IMR-90 (cell line): ENCODE results near the gene MEF2C. TPM values are rescaled to one million over a fixed set of nuclear protein-coding genes. Genes with fewer than 3 reads are reported as not detected.

Source experiments
- ATAC-seq: fragments of 200-7000 bp; cut with Tn5 transposase; 2 replicates; pipeline ENCODE4 v1.9.1; 2020; ENCODE audit warnings: low read depth, mild to moderate bottlenecking, moderate library complexity
- BruUV-seq: library from RNA; stranded (reverse); fragments of 400-500 nt; replicated peaks from 2 replicates; lab custom pipeline; 2021; lab: Mats Ljungman, UMichigan
- CTCF ChIA-PET: fragments of 300-600 bp; formaldehyde crosslinking; extraction: SDS; loops from one replicate; lab custom pipeline; 2021; ENCODE audit warnings: antibody characterized with exemption; lab: Yijun Ruan, JAX
- POLR2A ChIA-PET: fragments of 300-600 bp; sonication (Branson Sonifier 250); formaldehyde crosslinking; loops from one replicate; lab custom pipeline; 2022; ENCODE audit warnings: antibody characterized with exemption; ENCODE audit not compliant: unreplicated experiment; lab: Charles Lee
- DNase-seq: peaks from one replicate; pipeline ENCODE4 v3.0.0; 2013
- H2AFZ ChIP-seq: replicated peaks from 2 replicates; pipeline ENCODE3; 2013; ENCODE audit warnings: low read length, mild to moderate bottlenecking; ENCODE audit not compliant: poor library complexity
- H2AK5ac ChIP-seq: 2 replicates; pipeline ENCODE4 v1.6.1; 2013; ENCODE audit warnings: low read depth, low read length, inconsistent platforms
- H2AK9ac ChIP-seq: replicated peaks from 2 replicates; pipeline ENCODE3; 2013; ENCODE audit warnings: mild to moderate bottlenecking, low read depth, low read length, moderate library complexity; ENCODE audit not compliant: poor library complexity
- H2BK120ac ChIP-seq: 2 replicates; pipeline ENCODE4 v1.6.1; 2013; ENCODE audit warnings: low read depth, low read length, inconsistent platforms
- H2BK15ac ChIP-seq: 3 replicates; pipeline ENCODE4 v1.6.1; 2013; ENCODE audit warnings: low read depth, low read length, inconsistent platforms
- H2BK20ac ChIP-seq: 2 replicates; pipeline ENCODE4 v1.6.1; 2013; ENCODE audit warnings: low read depth, mild to moderate bottlenecking, inconsistent platforms, low read length, moderate library complexity
- H2BK5ac ChIP-seq: 2 replicates; pipeline ENCODE4 v1.6.1; 2013; ENCODE audit warnings: mild to moderate bottlenecking, low read depth, low read length, inconsistent platforms; ENCODE audit not compliant: poor library complexity, severe bottlenecking
- H3K14ac ChIP-seq: replicated peaks from 2 replicates; pipeline ENCODE4 v1.6.1; 2013; ENCODE audit warnings: low read depth, low read length, inconsistent platforms
- H3K18ac ChIP-seq: 2 replicates; pipeline ENCODE4 v1.6.1; 2013; ENCODE audit warnings: low read depth, low read length, control low read depth
- H3K23ac ChIP-seq: 2 replicates; pipeline ENCODE4 v1.6.1; 2013; ENCODE audit warnings: low read depth, low read length, inconsistent platforms
- H3K27ac ChIP-seq: 2 replicates; pipeline ENCODE4 v1.5.1; 2013; ENCODE audit warnings: mild to moderate bottlenecking, control low read depth, low read length; ENCODE audit not compliant: insufficient read depth
- H3K27me3 ChIP-seq: 2 replicates; pipeline ENCODE4 v1.6.1; 2013; ENCODE audit warnings: low read length; ENCODE audit not compliant: control insufficient read depth, insufficient read depth
- H3K36me3 ChIP-seq: 2 replicates; pipeline ENCODE4 v1.6.1; 2013; ENCODE audit warnings: low read length, mixed read lengths; ENCODE audit not compliant: control insufficient read depth, insufficient read depth
- H3K4ac ChIP-seq: 2 replicates; pipeline ENCODE4 v1.6.1; 2013; ENCODE audit warnings: low read depth, low read length, inconsistent platforms
- H3K4me1 ChIP-seq: 2 replicates; pipeline ENCODE4 v1.6.1; 2013; ENCODE audit warnings: low read length, mixed read lengths; ENCODE audit not compliant: control insufficient read depth, insufficient read depth
- H3K4me2 ChIP-seq: 2 replicates; pipeline ENCODE4 v1.6.1; 2013; ENCODE audit warnings: low read depth, mild to moderate bottlenecking, control low read depth, low read length, moderate library complexity
- H3K4me3 ChIP-seq: 2 replicates; pipeline ENCODE4 v1.5.1; 2013; ENCODE audit warnings: low read depth, mild to moderate bottlenecking, control low read depth, low read length, moderate library complexity; ENCODE audit not compliant: insufficient read depth
- H3K56ac ChIP-seq: 2 replicates; pipeline ENCODE4 v1.6.1; 2013; ENCODE audit warnings: low read length, inconsistent platforms; ENCODE audit not compliant: insufficient read depth; ENCODE audit errors: extremely low read depth
- H3K79me1 ChIP-seq, 2 experiments: 2 replicates each; pipeline ENCODE4 v1.6.1; 2013; ENCODE audit warnings: low read length in 2 of 2, inconsistent platforms in 1 of 2, low read depth in 1 of 2
- H3K9ac ChIP-seq: 2 replicates; pipeline ENCODE4 v1.6.1; 2013; ENCODE audit warnings: low read depth, low read length, control low read depth
- H3K9me1 ChIP-seq: 2 replicates; pipeline ENCODE4 v1.6.1; 2013; ENCODE audit warnings: low read length, inconsistent platforms; ENCODE audit not compliant: insufficient read depth
- H3K9me3 ChIP-seq: 2 replicates; pipeline ENCODE4 v1.6.1; 2013; ENCODE audit warnings: low read length; ENCODE audit not compliant: control insufficient read depth, insufficient read depth
- H4K20me1 ChIP-seq: 2 replicates; pipeline ENCODE4 v1.6.1; 2013; ENCODE audit warnings: low read length, inconsistent platforms; ENCODE audit not compliant: insufficient read depth
- H4K5ac ChIP-seq: 2 replicates; pipeline ENCODE4 v1.6.1; 2013; ENCODE audit warnings: mild to moderate bottlenecking, low read depth, low read length, control low read depth
- H4K8ac ChIP-seq, 2 experiments: 2 replicates each; pipeline ENCODE4 v1.6.1; 2013; ENCODE audit warnings: low read depth in 2 of 2, low read length in 2 of 2, control low read depth in 1 of 2, inconsistent platforms in 1 of 2
- H4K91ac ChIP-seq: 2 replicates; pipeline ENCODE4 v1.6.1; 2013; ENCODE audit warnings: low read depth, low read length, inconsistent platforms; ENCODE audit not compliant: insufficient read depth
- ELK1 ChIP-seq: fragments of 150-350 bp; IDR thresholded peaks from 2 replicates; pipeline ENCODE4 v1.6.1; 2016; ENCODE audit warnings: low read depth, mild to moderate bottlenecking, low read length, moderate library complexity, borderline replicate concordance
- POLR2A ChIP-seq: IDR thresholded peaks from 2 replicates; pipeline ENCODE4 v1.6.1; 2012; ENCODE audit warnings: mild to moderate bottlenecking, low read depth, low read length
- RFX5 ChIP-seq: IDR thresholded peaks from 2 replicates; pipeline ENCODE4 v1.8.0; 2012; ENCODE audit warnings: low read depth, mild to moderate bottlenecking, low read length, moderate library complexity
- WGBS, 2 experiments: methylation state at CpG; one replicate each; pipeline versions ENCODE4 v1.1.5 to v1.1.7; 2013; ENCODE audit warnings: missing lambda C conversion rate in 2 of 2; ENCODE audit not compliant: insufficient read length in 1 of 2; ENCODE audit errors: extremely low coverage in 2 of 2; 5-methylcytosine and 5-hydroxymethylcytosine counted together
- dilution Hi-C: fragments of 300-500 bp; cut with HindIII; formaldehyde crosslinking; loops from one replicate; pipeline ENCODE4 v1.14.3; 2018; ENCODE audit warnings: low sequenced_read_pairs; ENCODE audit not compliant: unreplicated experiment
- in situ Hi-C: fragments of 300-500 bp; cut with MboI; formaldehyde crosslinking; loops from 3 replicates; pipeline ENCODE4 v1.14.3; 2019; ENCODE audit warnings: low sequenced_read_pairs, inconsistent platforms, mixed read lengths
- intact Hi-C: fragments of 100-400 bp; cut with micrococcal nuclease; formaldehyde crosslinking; loops from 2 replicates; pipeline ENCODE4 v1.10.0; 2022
- polyA plus RNA-seq, 3 experiments: library from polyadenylated mRNA; depleted of rRNA; stranded (reverse); fragments of >200 nt; gene quantifications; 2 replicates each; pipeline ENCODE4 v1.2.3, GENCODE V29; 2012; ENCODE audit warnings: low replicate concordance in 1 of 3
- total RNA-seq: library from RNA; depleted of rRNA; stranded (reverse); fragments of >200 nt; gene quantifications from 2 replicates; pipeline ENCODE4 v1.2.3, GENCODE V29; 2012

MEF2C gene
- total and polyA plus RNA-seq, 2 of the 4 experiments (the other 2 are of a cell fraction), result 1.5 to 6.8 TPM

GRCh38 chr5:88886746-88887341 lies 3.9 kb upstream of the MEF2C start:
- Histone ChIP-seq H3K4me2 (no peak overlapping the region), H4K91ac (no peak overlapping the region), H4K5ac (no peak overlapping the region), H3K9me1 (no peaks in the 10 kb centered on the region; the same call in 1 of the 2 replicates), H4K8ac (no peak overlapping the region), H3K9me3 (no peaks in the 10 kb centered on the region), H3K36me3 (no peaks in the 10 kb centered on the region), H3K79me1 (0 out of 4 replicates have a peak, but pooled peaks cover 0 to 13% of the 10 kb centered on the region in 2 experiments), H2AK9ac (no peak overlapping the region), H2BK5ac (no peak overlapping the region), H3K4me1 (0 out of 2 replicates have a peak, but pooled peaks cover 3% of the 10 kb centered on the region), H3K4me3 (no peak overlapping the region), H2BK120ac (no peak overlapping the region), H2AK5ac (no peak overlapping the region), H4K20me1 (no peaks in the 10 kb centered on the region), H2BK15ac (no peak overlapping the region), H3K9ac (no peak overlapping the region), H3K56ac (no peak overlapping the region), H3K14ac (no peak overlapping the region), H3K4ac (no peak overlapping the region), H3K23ac (no peak overlapping the region), H2BK20ac (no peak overlapping the region), H3K27me3 (no peaks in the 10 kb centered on the region), H2AFZ (no peak overlapping the region), H3K18ac (no peak overlapping the region), H3K27ac (no peak overlapping the region)
- intact Hi-C loops, result loop anchor here (10.0 kb wide), 1 partner anchor 328 kb away; no protein-coding TSS in a partner anchor
- ChIA-PET CTCF (no interaction called here), POLR2A (no interaction called here)
- no TSS peak for BruUV-seq
- DNase-seq, result no peak
- in situ Hi-C loops, result loop anchor here (10.0 kb wide), 1 partner anchor 58 kb away; no protein-coding TSS in a partner anchor
- ATAC-seq, result no peak
- dilution Hi-C loops, result no loop called here
- WGBS, 2 experiments, result no CpG with 5 or more reads among the region's 4 CpGs
- TF ChIP-seq RFX5 (no peak), POLR2A (no peak), ELK1 (no peak)
